ENCODE data around the gene BRPF3.
"Not testable (repeated sequence)": the region's sequence is repeated elsewhere in the genome, so short reads cannot be mapped to it uniquely, and the experiment has no call there.

The BRPF3 gene

GRCh38 chr6:36200998-36201596 is 4.6 kb downstream of the BRPF3 start:
- DNase-seq, result no peak

GRCh38 chr6:36201612-36202011 is 5.1 kb downstream of the BRPF3 start:
- DNase-seq, result no peak

DNA sequence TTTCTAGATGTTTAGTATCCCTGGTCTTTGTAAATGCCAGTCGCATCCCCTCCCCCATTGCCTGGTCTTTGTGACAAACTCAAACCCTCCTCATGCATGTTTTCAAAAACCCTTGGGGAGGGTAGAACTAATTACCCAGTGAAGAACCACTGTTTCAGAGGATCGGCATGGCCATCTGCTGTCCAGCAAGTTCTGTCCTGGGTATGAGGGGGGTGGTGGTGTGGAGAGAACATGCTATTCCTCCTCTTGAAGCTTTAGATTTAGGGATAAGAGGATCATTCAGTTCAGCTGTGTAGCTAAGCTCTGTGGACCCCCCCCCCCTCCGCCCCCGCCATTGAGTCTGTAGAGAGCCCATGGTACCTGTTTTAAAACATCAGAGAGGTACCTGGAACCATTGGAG is 5.6 kb downstream of the BRPF3 start:
- no peak for DNase-seq

DNA sequence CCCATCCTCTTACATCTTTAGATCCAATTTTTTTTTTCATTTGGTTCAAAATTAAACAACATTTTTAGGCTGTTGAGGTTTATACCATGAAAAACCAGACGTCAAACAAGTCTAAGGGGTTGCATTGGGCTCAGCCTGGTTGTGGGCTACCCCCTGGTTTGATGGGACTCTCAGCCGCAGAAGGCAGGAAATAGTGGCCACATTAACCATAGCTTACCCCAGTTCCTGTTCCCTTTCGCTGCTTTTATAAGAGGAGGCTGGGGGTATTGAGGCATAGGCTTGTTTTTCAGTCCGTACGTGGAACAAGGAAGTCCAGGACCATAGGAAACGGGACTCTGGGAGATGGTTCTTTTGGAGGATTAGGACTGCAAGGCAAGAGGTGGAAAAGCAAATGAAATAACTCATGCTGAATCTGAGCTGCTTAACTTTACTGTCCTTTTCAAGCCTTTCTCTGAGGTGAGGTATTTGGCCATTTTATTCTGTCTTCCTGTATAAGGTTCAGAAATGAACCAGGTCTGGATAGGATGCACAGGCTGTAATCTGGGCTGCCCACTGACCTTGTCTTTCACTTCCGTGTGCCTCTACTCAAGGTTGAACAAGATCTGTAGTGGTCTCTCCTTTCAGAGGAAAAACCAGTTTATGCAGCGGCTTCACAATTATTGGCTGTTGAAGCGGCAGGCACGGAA is 7.7 kb downstream of the BRPF3 start:
- peak in 1 of 2 experiments; percentile 48 for DNase-seq

DNA sequence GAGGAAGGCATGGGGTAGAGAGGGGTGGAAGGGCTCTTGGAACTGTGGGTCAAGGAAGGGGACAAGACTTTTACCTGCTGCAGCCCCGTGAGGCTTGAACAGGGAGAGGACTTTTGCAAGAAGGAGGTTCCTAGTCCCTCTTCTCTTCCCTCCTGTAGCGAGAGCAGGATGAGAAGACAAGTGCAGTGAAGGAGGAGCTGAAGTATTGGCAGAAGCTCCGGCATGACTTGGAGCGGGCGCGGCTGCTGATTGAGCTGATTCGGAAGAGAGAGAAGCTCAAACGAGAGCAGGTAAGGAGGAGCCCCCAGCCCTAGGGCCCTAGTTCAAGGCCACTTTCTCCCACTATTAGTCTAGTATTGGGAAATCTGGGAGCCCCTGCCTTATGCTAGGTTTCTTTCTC is 10.6 kb downstream of the BRPF3 start:
- DNase-seq, result no peak

GRCh38 chr6:36209606-36210005 is 13.1 kb downstream of the BRPF3 start:
- DNase-seq, result no peak

DNA sequence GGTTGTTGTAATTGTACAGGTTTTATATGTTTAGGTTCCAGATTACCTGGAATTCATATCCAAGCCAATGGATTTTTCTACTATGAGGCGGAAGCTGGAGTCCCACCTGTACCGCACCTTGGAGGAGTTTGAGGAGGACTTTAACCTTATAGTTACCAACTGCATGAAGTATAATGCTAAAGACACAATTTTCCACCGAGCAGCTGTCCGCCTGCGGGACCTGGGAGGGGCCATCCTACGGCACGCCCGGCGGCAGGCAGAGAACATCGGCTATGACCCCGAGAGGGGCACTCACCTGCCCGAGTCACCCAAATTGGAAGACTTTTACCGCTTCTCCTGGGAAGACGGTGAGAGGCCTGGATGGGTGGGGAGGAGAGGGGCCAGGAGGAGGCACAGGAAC is 13.6 kb downstream of the BRPF3 start:
- DNase-seq, result no peak

DNA sequence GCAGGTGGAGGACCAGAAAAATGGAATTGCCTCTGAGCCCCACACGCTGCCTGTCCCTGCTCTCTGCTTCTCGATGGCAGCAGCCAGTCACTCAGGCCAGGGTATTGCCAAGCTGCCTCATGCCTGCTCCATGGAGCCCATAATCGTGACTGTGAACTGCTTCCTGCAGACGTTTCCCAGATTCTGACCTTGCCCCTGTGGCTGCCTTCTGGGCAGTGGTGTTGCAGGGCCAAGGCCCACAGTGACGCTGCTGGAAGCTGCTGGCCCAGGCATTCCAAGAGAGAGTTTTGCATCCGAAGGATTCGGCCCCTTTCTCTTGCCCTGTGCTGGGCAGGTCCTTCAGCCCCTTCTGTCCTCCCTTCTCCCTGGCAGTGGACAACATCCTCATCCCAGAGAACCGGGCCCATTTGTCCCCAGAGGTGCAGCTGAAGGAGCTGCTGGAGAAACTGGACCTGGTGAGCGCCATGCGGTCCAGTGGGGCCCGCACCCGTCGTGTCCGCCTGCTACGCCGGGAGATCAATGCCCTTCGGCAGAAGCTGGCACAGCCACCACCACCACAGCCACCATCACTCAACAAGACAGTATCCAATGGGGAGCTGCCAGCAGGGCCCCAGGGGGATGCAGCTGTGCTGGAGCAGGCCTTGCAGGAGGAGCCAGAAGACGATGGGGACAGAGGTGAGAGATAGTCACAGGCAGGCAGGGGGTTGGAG is 14.5 kb downstream of the BRPF3 start:
- DNase-seq, result no peak

GRCh38 chr6:36216559-36216958 is 20.0 kb downstream of the BRPF3 start:
- no peak for DNase-seq

DNA sequence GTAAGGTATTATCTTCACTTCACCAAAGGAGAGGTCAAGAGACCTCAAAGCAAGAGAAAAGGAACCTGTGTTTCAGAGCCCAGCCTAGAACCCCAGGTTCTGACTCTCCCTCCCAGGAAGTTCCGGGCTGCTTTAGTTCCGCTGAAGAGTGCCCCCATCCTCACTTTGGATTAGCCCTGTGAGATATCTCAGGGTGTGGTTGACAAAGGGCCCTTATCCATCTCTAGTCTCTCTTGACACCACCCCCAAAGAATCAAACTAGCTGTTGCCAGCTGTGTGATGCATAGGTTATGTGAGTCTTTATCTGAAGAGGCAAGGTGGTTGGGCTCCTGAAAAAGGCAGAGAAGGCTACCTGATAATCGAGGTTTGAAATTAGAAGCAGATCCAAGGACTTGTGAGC is 20.6 kb downstream of the BRPF3 start:
- no peak for DNase-seq

DNA sequence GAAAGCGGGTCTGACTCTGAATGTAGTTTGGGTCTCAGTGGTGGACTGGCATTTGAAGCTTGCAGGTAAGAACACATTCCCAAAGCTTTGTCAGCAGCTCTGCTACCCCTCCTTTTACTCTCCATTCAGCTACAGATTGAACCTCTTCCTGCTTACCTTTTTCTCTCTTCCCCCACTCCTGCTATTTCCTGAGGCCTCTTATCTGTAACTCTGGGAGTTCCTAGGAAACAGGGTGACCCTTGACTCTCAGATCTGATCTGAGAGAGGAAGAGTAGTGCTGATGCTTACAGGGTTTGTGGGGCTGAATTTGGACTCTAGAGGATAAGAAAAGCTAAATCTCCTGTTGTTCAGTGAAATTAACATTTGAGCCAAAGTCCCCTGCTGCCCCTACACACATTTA is 21.4 kb downstream of the BRPF3 start:
- DNase-seq, result no peak

DNA sequence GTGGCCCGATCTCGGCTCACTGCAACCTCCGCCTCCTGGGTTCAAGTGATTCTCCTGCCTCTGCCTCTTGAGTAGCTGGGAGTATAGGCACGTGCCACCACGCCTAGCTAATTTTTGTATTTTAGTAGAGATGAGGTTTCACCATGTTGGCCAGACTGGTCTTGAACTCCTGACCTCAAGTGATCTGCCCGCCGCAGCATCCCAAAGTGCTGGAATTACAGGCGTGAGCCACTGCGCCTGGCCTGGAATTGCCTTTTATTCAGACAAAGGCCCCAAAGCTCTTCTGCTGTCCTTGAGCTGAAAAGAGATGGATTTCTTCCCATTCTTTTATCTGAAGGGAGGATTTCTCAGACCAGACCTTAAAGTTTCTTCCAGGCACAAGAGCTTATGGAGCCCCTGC is 22.0 kb downstream of the BRPF3 start:
- not testable (repeated sequence) for DNase-seq

DNA sequence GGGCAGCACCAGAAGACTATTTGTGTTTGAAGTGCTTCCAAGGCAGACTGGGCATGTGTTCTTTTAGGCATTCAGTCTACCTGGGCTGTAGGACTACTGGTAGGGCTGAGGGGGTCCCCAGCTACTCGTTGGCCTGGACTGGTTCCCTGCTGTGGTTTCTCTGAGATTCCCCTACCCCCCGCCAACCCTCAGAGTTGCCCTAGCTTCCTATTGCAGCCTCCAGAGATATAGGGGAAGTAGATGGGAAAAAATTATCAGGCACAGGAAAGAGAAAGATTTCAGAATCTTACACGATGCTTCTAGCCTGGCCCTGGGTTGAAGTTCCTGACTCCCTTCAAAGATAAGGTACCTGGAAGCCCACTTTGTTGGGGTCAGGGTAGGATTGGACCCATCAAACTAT is 22.5 kb downstream of the BRPF3 start:
- no peak for DNase-seq

DNA sequence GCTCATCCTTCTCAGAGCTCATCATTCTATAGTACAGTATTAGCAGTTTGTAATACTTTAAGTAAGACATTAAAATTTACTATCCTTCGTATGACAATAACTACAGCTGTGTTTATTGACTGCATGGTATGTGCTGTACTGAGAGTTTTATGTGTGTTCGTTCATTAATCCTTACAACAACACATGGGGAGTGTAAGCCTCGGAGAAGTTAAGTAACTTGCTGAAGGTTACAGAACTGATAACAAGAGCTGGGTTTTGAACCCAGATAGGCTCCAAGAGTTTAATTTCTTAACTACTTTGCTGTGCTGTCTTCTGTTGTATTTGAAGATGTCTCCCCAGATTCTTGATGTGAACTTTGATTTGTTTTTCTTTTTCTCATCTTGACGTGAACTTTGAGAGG is 23.7 kb downstream of the BRPF3 start:
- no peak for DNase-seq

- no peak for DNase-seq
These were observed 25.1 kb downstream of the BRPF3 start for GRCh38 chr6:36221674-36222073.

DNA sequence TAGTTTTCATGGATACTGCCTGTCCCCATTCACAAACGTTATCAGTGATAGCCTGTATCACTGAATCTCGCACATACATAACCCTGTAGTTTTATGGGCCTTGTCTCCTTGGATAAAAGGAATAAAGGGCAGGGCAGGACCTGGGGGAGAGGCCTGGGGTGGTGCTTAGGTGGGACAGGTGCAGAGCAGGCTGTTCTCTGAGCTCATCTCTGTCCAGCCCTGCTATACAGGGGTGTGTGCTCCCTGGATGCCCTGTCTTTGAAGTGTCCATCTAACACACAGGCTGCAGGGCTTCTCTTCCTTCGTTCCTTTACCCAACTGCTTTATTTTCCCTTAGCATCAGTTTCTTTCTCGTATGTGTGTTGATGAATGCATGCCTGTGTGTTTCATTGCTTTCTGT is 26.4 kb downstream of the BRPF3 start:
- no peak for DNase-seq

- DNase-seq, result no peak
These were observed 27.2 kb downstream of the BRPF3 start for GRCh38 chr6:36223706-36224105.

DNA sequence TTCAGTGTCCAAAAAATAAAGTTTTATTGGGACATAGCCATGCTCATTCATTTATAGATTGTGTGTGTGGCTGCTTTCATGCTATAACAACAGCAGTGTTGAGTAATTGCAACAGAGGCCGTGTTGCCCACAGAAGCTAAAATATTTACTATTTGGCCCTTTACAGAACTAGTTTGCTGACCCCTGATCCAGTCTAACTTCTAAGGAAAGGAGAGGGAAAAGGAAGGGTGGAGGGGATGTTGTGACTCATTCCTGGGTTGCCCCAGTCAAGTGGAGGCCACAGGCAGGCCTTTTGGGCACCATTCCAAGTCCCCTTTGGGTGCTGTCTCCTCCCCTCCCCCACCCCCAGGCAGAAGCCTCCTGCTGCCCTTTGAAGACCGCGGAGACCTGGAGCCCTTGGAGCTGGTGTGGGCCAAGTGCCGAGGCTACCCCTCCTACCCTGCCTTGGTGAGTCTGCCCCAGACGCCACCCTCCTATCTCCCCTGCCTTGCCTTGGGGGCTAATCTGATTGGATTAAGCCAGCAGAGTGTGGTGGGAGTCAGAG is 28.4 kb downstream of the BRPF3 start:
- no peak for DNase-seq

DNA sequence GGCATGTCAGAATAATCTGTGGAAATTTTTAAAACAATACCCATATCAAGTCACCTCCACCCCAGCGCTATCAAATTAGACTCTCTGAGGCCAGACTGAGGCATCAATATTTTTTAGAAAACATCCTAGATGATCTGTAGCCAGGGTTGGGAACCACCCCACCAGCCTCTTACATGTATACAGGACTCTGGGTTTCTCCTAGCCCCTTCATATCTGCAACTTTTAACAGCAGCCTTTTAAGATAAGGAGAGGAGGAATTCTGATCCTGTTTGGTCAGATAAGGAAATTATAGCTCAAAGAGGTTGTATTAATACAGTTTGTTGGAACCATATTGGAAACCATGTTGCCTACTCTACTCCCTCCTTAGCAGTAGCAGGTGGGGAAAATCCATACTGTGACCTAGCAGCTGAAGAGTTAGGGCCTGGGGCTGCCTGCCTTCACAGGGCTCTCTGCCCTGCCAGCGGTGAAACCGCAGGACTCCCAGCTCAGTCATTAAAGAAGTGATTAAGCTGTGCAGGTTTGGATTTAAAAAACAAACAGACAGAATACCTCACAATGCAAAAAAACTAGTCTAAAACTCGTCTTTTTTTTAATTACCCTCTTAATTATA is 30.0 kb downstream of the BRPF3 start:
- no peak for DNase-seq

- DNase-seq, result no peak
These were observed 31.1 kb downstream of the BRPF3 start for GRCh38 chr6:36227379-36228228.

GRCh38 chr6:36229223-36229622 is 32.7 kb downstream of the BRPF3 start:
- DNase-seq, result no peak

- no peak for DNase-seq
These were observed 33.8 kb downstream of the BRPF3 start for GRCh38 chr6:36230371-36230770.

DNA sequence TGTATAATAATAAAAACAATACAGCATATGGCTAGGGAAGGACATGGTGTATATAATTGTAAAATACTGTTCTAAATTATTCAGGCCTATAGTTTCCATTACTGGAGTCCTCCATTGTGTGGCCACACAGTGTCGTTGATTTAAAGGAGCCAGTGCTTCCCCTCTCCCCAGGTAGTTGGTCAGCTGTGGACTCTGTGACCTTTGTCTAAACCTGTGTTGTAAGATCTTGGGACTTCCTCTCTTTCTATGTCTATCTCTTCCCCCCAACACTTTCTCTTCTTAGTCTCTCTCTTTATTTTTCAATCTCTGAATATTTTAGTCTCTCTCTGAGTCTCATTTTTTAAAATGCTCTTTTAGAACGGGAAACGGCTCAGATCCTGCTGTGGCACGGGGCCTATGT is 35.6 kb downstream of the BRPF3 start:
- DNase-seq, result no peak
